Calu3 (cell line): Measurements from ENCODE around the gene ARMC9. TPM values are rescaled to one million over a fixed set of nuclear protein-coding genes. Genes with fewer than 3 reads are reported as not detected.

Source experiments
- BruUV-seq: library from RNA; stranded (reverse); fragments of 400-500 nt; replicated peaks from 2 replicates; lab custom pipeline; 2021; lab: Mats Ljungman, UMichigan
- CTCF ChIA-PET: fragments of 300-600 bp; sonication (Branson Sonifier 250); formaldehyde crosslinking; loops from one replicate; lab custom pipeline; 2022; ENCODE audit warnings: antibody characterized with exemption; lab: Charles Lee
- DNase-seq: peaks from one replicate; pipeline ENCODE4 v3.0.0; 2022
- H3K27ac Mint-ChIP-seq: one replicate; pipeline ENCODE4 v1.8.0; 2022; ENCODE audit warnings: mixed read lengths; ENCODE audit not compliant: unreplicated experiment
- H3K27me3 Mint-ChIP-seq: one replicate; pipeline ENCODE4 v1.8.0; 2022; ENCODE audit warnings: mixed read lengths; ENCODE audit not compliant: unreplicated experiment
- H3K36me3 Mint-ChIP-seq: one replicate; pipeline ENCODE4 v1.8.0; 2022; ENCODE audit warnings: mild to moderate bottlenecking, moderate library complexity, mixed read lengths; ENCODE audit not compliant: insufficient read depth, unreplicated experiment
- H3K4me1 Mint-ChIP-seq: one replicate; pipeline ENCODE4 v1.8.0; 2022; ENCODE audit warnings: mild to moderate bottlenecking, low read depth, mixed read lengths; ENCODE audit not compliant: unreplicated experiment
- H3K4me3 Mint-ChIP-seq: one replicate; pipeline ENCODE4 v1.8.0; 2022; ENCODE audit warnings: mild to moderate bottlenecking, low read depth, moderate library complexity, mixed read lengths; ENCODE audit not compliant: unreplicated experiment
- H3K9me3 Mint-ChIP-seq: one replicate; pipeline ENCODE4 v1.8.0; 2022; ENCODE audit warnings: low read depth, mixed read lengths; ENCODE audit not compliant: unreplicated experiment
- intact Hi-C: fragments of 100-400 bp; cut with micrococcal nuclease; formaldehyde crosslinking; loops from one replicate; pipeline ENCODE4 v1.10.0; 2022; ENCODE audit not compliant: unreplicated experiment
- total RNA-seq: library from RNA; stranded (reverse); gene quantifications from 2 replicates; pipeline ENCODE4 v1.2.3, GENCODE V29; 2022
- TF ChIP-seq, protein P1 (sequence below): fragments of 200-600 bp; IDR thresholded peaks from one replicate; pipeline ENCODE4 v1.8.0; 2022; ENCODE audit warnings: antibody characterized with exemption; ENCODE audit not compliant: unreplicated experiment

Gene ARMC9
- total RNA-seq, 1 experiment from 2014 or later, result 13.6 TPM

DNA sequence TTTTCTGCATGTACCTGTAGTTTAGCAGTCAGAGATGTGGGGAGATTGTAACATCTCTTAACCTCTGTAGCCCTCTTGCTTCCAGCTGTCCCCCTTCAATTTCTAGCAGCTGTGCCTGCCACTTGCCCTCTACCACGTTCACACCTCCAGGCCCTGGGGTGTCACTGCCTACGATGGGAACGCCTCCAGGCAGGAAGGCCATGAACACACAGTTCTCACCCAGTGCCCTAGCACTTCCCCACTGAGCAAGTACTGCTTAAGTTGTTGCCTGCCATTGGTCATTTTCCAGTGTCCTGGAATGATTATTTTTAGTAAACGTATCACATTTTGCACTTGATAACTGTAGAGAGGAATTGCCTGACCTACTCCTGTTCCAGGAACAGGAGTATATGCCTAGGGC lies 120.0 kb downstream of the ARMC9 start:
- no peaks in the 10 kb centered on the region for H3K4me1 Mint-ChIP-seq
- CTCF ChIA-PET, result no interaction called here
- peaks cover 5% of the 10 kb centered on the region for H3K36me3 Mint-ChIP-seq

DNA sequence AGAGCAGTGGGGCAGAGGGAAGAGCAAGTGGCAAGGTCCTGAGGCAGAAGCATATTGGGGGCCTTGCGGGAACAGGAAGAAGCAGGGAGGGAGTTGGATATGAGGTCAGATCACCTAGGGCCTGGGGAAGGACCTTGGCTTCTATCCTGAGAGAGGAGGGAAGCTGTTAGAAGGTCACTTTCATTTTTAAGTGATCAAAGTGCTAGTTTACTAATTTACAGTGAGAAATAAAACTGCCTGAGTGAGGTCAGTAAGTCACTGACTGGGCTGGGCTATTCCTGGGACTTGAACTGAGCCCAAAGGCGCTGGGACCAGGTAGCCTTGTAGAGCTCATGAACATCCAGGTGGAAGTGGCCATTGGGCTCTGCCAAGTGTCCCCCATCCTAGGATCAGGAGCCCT lies 120.5 kb downstream of the ARMC9 start:
- no peak overlapping the region for H3K4me3 Mint-ChIP-seq
- H3K27me3 Mint-ChIP-seq, result no peaks in the 10 kb centered on the region
- no peak for DNase-seq
- H3K9me3 Mint-ChIP-seq, result no peaks in the 10 kb centered on the region
- TF ChIP-seq, protein P1, sequence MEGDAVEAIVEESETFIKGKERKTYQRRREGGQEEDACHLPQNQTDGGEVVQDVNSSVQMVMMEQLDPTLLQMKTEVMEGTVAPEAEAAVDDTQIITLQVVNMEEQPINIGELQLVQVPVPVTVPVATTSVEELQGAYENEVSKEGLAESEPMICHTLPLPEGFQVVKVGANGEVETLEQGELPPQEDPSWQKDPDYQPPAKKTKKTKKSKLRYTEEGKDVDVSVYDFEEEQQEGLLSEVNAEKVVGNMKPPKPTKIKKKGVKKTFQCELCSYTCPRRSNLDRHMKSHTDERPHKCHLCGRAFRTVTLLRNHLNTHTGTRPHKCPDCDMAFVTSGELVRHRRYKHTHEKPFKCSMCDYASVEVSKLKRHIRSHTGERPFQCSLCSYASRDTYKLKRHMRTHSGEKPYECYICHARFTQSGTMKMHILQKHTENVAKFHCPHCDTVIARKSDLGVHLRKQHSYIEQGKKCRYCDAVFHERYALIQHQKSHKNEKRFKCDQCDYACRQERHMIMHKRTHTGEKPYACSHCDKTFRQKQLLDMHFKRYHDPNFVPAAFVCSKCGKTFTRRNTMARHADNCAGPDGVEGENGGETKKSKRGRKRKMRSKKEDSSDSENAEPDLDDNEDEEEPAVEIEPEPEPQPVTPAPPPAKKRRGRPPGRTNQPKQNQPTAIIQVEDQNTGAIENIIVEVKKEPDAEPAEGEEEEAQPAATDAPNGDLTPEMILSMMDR, result no peak
- no TSS peak for BruUV-seq
- no peak overlapping the region for H3K27ac Mint-ChIP-seq
- H3K36me3 Mint-ChIP-seq, result peaks cover 5% of the 10 kb centered on the region
- H3K4me1 Mint-ChIP-seq, result no peaks in the 10 kb centered on the region
- intact Hi-C loops, result no loop called here
- CTCF ChIA-PET, result no interaction called here

More for the DNA sequence above, 120.0 kb downstream of the ARMC9 start:
- Mint-ChIP-seq H3K4me3 (no peak overlapping the region), H3K27me3 (no peaks in the 10 kb centered on the region), H3K27ac (no peak overlapping the region), H3K9me3 (no peaks in the 10 kb centered on the region)
- no peak for DNase-seq
- no TSS peak for BruUV-seq
- TF ChIP-seq, protein P1, result no peak
- intact Hi-C loops, result no loop called here

DNA sequence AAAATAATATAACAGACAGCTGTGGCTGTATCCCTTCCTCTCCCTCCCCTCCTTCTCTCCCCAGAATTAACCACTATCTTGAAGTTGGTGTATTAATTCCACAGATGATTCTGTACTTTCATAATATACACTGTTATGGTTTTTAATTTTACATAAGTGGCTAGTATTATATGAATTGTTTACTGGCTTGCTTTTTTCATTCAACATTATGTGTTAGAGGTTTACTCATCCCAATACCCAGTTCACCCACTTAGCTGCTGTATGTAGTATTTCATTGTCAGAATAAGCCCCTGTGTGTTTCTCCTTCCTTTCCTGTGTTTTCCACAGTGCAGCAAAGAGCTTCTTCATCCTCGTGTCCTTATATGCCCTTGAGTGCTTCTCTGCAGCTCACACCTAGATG lies 121.4 kb downstream of the ARMC9 start:
- Mint-ChIP-seq H3K27ac (no peak overlapping the region), H3K4me3 (no peak overlapping the region), H3K9me3 (no peaks in the 10 kb centered on the region), H3K36me3 (no peaks in the 10 kb centered on the region), H3K4me1 (no peaks in the 10 kb centered on the region), H3K27me3 (no peaks in the 10 kb centered on the region)
- DNase-seq, result no peak
- TF ChIP-seq, protein P1, result no peak
- CTCF ChIA-PET, result interaction anchor here (1.3 kb wide), 1 partner anchor 37 kb away, joined by 4 read pairs; no protein-coding TSS in a partner anchor
- no TSS peak for BruUV-seq
- intact Hi-C loops, result no loop called here

DNA sequence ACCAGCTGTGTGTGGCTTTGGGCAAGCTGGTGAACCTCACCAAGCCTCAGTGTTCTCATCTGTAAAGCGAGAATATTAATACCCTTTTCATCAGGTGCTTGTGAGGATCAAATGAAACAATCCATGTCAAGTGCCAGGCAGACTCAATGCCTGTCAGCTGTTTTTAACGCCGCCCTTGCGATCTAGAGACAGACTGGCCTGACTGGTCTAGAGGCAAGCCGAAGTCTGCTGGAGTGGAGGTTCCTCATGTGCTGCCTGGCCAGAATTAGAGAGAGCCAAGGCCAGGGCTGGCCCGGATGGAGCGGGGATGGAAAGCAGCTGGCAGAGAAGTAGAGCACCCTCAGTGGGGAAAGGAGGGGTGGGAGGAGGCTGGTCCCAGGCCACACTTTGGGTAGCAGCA lies 122.6 kb downstream of the ARMC9 start:
- Mint-ChIP-seq H3K27me3 (no peaks in the 10 kb centered on the region), H3K4me1 (no peaks in the 10 kb centered on the region), H3K4me3 (no peak overlapping the region), H3K27ac (no peak overlapping the region), H3K9me3 (no peaks in the 10 kb centered on the region), H3K36me3 (no peaks in the 10 kb centered on the region)
- TF ChIP-seq, protein P1, result no peak
- no TSS peak for BruUV-seq
- intact Hi-C loops, result no loop called here
- CTCF ChIA-PET, result interaction anchor here (0.5 kb wide), 1 partner anchor 1873 kb away, joined by 5 read pairs; no protein-coding TSS in a partner anchor
- DNase-seq, result no peak
